ENCODE data around the gene RASSF10.

The RASSF10 gene

DNA sequence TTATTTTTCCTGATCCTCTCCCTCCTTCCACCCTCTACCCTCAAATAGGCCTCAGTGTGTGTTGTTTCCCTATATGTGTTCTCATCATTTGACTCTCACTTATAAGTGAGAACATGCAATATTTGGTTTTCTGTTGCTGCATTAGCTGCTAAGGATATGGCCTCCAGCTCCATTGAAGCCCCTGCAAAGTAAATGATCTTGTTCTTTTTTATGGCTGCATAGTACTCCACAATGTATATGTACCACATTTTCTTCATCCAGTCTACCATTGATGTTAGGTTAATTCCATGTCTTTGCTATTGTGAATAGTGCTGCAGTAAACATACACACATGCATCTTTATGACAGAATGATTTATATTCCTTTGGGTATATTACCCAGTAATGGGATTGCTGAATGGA is 13.3 kb upstream of the RASSF10 start:
- no peaks in the 10 kb centered on the region for H3K4me1 ChIP-seq
- H3K9me3 ChIP-seq, result no peaks in the 10 kb centered on the region
- no peak overlapping the region for H3K4me3 ChIP-seq (ENCODE audit: low read depth, low read length)
- TF ChIP-seq, protein P1, sequence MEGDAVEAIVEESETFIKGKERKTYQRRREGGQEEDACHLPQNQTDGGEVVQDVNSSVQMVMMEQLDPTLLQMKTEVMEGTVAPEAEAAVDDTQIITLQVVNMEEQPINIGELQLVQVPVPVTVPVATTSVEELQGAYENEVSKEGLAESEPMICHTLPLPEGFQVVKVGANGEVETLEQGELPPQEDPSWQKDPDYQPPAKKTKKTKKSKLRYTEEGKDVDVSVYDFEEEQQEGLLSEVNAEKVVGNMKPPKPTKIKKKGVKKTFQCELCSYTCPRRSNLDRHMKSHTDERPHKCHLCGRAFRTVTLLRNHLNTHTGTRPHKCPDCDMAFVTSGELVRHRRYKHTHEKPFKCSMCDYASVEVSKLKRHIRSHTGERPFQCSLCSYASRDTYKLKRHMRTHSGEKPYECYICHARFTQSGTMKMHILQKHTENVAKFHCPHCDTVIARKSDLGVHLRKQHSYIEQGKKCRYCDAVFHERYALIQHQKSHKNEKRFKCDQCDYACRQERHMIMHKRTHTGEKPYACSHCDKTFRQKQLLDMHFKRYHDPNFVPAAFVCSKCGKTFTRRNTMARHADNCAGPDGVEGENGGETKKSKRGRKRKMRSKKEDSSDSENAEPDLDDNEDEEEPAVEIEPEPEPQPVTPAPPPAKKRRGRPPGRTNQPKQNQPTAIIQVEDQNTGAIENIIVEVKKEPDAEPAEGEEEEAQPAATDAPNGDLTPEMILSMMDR (IDR thresholded peaks at IDR 0.05; ENCODE audit: low read depth, low read length), result no peak
- no peaks in the 10 kb centered on the region for H3K27me3 ChIP-seq
- no peaks in the 10 kb centered on the region for H3K36me3 ChIP-seq
- DNase-seq, result no peak

GRCh38 chr11:12997168-12997567 is 11.9 kb upstream of the RASSF10 start:
- DNase-seq, result no peak
- Histone ChIP-seq H3K27me3 (no peaks in the 10 kb centered on the region), H3K4me3 (ENCODE audit: low read depth, low read length) (no peak overlapping the region), H3K9me3 (no peaks in the 10 kb centered on the region), H3K36me3 (no peaks in the 10 kb centered on the region), H3K4me1 (no peaks in the 10 kb centered on the region)
- TF ChIP-seq, protein P1 (IDR thresholded peaks at IDR 0.05; ENCODE audit: low read depth, low read length), result no peak

DNA sequence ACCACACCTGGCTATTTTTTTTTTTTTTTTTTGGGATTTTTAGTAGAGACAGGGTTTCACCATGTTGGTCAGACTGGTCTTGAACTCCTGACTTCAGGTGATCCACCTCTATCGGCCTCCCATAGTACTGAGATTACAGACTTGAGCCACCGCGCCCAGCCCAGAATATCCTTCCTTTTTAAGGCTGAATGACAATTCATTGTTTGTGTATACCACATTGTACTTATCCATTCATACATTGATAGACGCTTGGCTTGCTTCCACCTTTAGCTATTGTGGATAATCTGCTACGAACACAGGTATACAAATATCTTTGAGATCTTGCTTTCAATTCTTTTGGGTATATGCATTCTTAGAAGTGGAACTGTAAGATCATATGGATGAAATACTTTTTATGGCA is 10.8 kb upstream of the RASSF10 start:
- Histone ChIP-seq H3K4me1 (no peaks in the 10 kb centered on the region), H3K4me3 (ENCODE audit: low read depth, low read length) (no peak overlapping the region), H3K9me3 (no peaks in the 10 kb centered on the region), H3K27me3 (no peaks in the 10 kb centered on the region), H3K36me3 (no peaks in the 10 kb centered on the region)
- TF ChIP-seq, protein P1 (IDR thresholded peaks at IDR 0.05; ENCODE audit: low read depth, low read length), result no peak
- DNase-seq, result no peak

DNA sequence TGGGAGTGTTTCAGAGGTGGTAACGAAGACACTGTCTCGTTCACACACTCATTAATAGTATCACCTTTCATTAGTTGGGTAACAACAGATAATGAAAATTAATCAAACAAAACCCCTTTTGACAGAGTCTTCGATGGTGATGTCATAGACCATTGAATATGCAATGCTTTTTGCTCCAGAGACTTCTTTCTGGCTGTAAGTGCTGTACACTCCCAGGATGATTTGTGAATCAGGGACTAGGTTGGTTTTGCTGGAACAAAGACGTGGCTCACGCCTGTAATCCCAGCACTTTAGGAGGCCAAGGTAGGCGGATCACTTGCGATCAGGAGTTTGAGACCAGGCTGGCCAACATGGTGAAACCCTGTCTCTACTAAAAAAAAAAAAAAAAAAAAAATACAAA is 9.5 kb upstream of the RASSF10 start:
- Histone ChIP-seq H3K4me1 (no peaks in the 10 kb centered on the region), H3K27me3 (no peaks in the 10 kb centered on the region), H3K4me3 (ENCODE audit: low read depth, low read length) (no peak overlapping the region), H3K36me3 (no peaks in the 10 kb centered on the region), H3K9me3 (no peaks in the 10 kb centered on the region)
- DNase-seq, result no peak
- TF ChIP-seq, protein P1 (IDR thresholded peaks at IDR 0.05; ENCODE audit: low read depth, low read length), result no peak

GRCh38 chr11:13000116-13000515 is 9.0 kb upstream of the RASSF10 start:
- Histone ChIP-seq H3K27me3 (no peaks in the 10 kb centered on the region), H3K4me3 (ENCODE audit: low read depth, low read length) (no peak overlapping the region), H3K4me1 (no peaks in the 10 kb centered on the region), H3K9me3 (no peaks in the 10 kb centered on the region), H3K36me3 (no peaks in the 10 kb centered on the region)
- TF ChIP-seq, protein P1 (IDR thresholded peaks at IDR 0.05; ENCODE audit: low read depth, low read length), result no peak
- no peak for DNase-seq

DNA sequence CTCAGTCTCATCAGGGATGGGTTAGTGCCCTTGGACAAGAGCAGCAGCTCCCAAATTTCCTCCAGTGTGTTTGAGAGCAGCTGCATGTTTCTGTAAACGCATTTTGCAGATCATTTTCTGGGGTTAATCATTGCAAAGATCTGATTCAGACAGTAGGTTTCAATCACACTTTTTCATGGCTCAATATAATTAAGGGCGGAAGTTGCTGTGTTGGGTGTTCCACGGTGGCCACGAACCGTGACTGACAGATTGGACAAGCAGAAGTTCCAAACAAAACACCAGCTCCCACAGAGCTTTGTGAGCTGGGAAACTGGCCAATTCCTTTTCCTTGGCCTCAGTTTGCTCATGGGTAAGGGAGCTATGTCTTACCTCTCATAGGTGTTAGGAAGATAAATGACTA is 8.4 kb upstream of the RASSF10 start:
- no peaks in the 10 kb centered on the region for H3K9me3 ChIP-seq
- no peak for DNase-seq
- TF ChIP-seq, protein P1 (IDR thresholded peaks at IDR 0.05; ENCODE audit: low read depth, low read length), result no peak
- H3K4me1 ChIP-seq, result no peaks in the 10 kb centered on the region
- no peaks in the 10 kb centered on the region for H3K27me3 ChIP-seq
- no peak overlapping the region for H3K4me3 ChIP-seq (ENCODE audit: low read depth, low read length)
- H3K36me3 ChIP-seq, result no peaks in the 10 kb centered on the region

All from BE2C (cell line).